ENCODE measurements around the gene DHX9.

GRCh38 chr1:182917378-182917777 is 78.2 kb downstream of the DHX9 start:
- no peak for TF ChIP-seq REST (IDR thresholded peaks at IDR 0.05; ENCODE audit: insufficient replicate concordance, low read depth)
- TF ChIP-seq GABPA (IDR thresholded peaks at IDR 0.05; ENCODE audit: low read depth) = no peak
- no peak for TF ChIP-seq CTCF (IDR thresholded peaks at IDR 0.05; ENCODE audit: insufficient read depth, low read length)

All from HL-60 (cell line).